ENCODE data around the gene KCNK18. TPM values are rescaled to one million over a fixed set of nuclear protein-coding genes. Genes with fewer than 3 reads are reported as not detected.

Gene KCNK18
- total and polyA plus RNA-seq, 10 of the 15 experiments (the other 5 are each of a cell fraction or from before 2014, with no cell fraction given), result not detected

DNA sequence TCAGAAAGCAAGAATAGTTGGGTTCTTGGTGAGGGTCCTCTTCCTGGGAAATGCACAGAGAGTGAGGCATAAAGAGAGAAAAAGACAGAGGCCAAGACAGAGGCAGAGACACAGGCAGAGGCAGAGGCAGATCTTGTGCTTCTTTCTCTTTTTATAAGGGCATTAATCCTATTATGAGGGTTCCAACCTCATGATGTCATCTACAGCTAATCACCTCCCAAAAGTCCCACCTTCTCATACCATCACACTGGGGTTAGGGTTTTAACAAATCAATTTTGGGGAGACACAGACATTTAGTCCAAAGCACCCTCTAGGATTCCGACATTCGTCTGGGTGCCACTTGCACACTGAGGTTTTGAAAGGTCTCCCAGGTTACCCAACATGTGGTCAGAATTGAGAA, 17.8 kb downstream of the KCNK18 start:
- Histone ChIP-seq H3K4me2 (ENCODE audit: control insufficient read depth, insufficient read depth) (no peak overlapping the region), H3K27ac (ENCODE audit: control insufficient read depth, insufficient read depth) (no peak overlapping the region), H3K9ac (ENCODE audit: control insufficient read depth, insufficient read depth, low read length) (no peak overlapping the region), H2AFZ (ENCODE audit: control insufficient read depth, low read depth, low read length) (no peak overlapping the region), H3K4me3 (no peak overlapping the region), H3K4me1 (ENCODE audit: control insufficient read depth, insufficient read depth, low read length) (peaks cover 3% of the 10 kb centered on the region; the same call in 1 of the 2 replicates), H3K79me2 (ENCODE audit: control insufficient read depth, insufficient read depth, low read length) (no peaks in the 10 kb centered on the region), H3K27me3 (replicated peaks in 1 of 2; ENCODE audit: control insufficient read depth in 2 of 2, insufficient read depth in 2 of 2, low read length in 1 of 2) (no peaks in the 10 kb centered on the region), H3K9me3 (replicated peaks; ENCODE audit: control insufficient read depth, insufficient read depth, low read length) (no peaks in the 10 kb centered on the region; the same call in 2 of the 3 replicates), H4K20me1 (ENCODE audit: control insufficient read depth, insufficient read depth) (no peaks in the 10 kb centered on the region), H3K36me3 (ENCODE audit: control insufficient read depth in 2 of 2, insufficient read depth in 2 of 2, low read length in 1 of 2) (no peaks in the 10 kb centered on the region)
- ChIA-PET CTCF (interaction anchor here (0.6 to 5.1 kb wide), 8 partner anchors 12 to 1245 kb away, joined by 3 to 136 read pairs (median 16); partner anchors contain the start of gene KCNK18), RAD21 (ENCODE audit: unreplicated experiment) (interaction anchor here (3.3 kb wide), 1 partner anchor 104 kb away, joined by 38 read pairs; no protein-coding TSS in a partner anchor), SMC1A (ENCODE audit: uncharacterized antibody, unreplicated experiment) (interaction anchor here (1.0 to 4.9 kb wide), 2 partner anchors 105 to 282 kb away, joined by 4 to 44 read pairs; no protein-coding TSS in a partner anchor), POLR2A (interaction anchor here (0.6 kb wide), 1 partner anchor 1237 kb away, joined by 3 read pairs; no protein-coding TSS in a partner anchor)
- DNase-seq (ENCODE audit: low read depth, low spot score) (no peak), ATAC-seq (no peak), FAIRE-seq (no peak)
- TF ChIP-seq ATF7 (IDR thresholded peaks at IDR 0.05; ENCODE audit: low read depth), result 0 out of 2 replicates have a peak, but pooled peaks have one; percentile 24
- TF ChIP-seq, protein P1, sequence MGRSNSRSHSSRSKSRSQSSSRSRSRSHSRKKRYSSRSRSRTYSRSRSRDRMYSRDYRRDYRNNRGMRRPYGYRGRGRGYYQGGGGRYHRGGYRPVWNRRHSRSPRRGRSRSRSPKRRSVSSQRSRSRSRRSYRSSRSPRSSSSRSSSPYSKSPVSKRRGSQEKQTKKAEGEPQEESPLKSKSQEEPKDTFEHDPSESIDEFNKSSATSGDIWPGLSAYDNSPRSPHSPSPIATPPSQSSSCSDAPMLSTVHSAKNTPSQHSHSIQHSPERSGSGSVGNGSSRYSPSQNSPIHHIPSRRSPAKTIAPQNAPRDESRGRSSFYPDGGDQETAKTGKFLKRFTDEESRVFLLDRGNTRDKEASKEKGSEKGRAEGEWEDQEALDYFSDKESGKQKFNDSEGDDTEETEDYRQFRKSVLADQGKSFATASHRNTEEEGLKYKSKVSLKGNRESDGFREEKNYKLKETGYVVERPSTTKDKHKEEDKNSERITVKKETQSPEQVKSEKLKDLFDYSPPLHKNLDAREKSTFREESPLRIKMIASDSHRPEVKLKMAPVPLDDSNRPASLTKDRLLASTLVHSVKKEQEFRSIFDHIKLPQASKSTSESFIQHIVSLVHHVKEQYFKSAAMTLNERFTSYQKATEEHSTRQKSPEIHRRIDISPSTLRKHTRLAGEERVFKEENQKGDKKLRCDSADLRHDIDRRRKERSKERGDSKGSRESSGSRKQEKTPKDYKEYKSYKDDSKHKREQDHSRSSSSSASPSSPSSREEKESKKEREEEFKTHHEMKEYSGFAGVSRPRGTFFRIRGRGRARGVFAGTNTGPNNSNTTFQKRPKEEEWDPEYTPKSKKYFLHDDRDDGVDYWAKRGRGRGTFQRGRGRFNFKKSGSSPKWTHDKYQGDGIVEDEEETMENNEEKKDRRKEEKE (IDR thresholded peaks at IDR 0.05), result no peak
- in situ Hi-C loops (cut with MboI) (no loop called here), intact Hi-C loops (cut with micrococcal nuclease; ENCODE audit: unreplicated experiment) (loop anchor here (5.0 to 10.0 kb wide), 4 partner anchors 227 to 1027 kb away; no protein-coding TSS in a partner anchor)
- WGBS (ENCODE audit: insufficient coverage, insufficient replicate concordance, low lambda C conversion rate, missing lambda C conversion rate), result 41% methylated on average over 2 of the region's 2 CpGs
- BruUV-seq (replicated peaks), result no TSS peak

All from GM12878 (cell line).